ENCODE measurements around the gene STARD10.

DNA sequence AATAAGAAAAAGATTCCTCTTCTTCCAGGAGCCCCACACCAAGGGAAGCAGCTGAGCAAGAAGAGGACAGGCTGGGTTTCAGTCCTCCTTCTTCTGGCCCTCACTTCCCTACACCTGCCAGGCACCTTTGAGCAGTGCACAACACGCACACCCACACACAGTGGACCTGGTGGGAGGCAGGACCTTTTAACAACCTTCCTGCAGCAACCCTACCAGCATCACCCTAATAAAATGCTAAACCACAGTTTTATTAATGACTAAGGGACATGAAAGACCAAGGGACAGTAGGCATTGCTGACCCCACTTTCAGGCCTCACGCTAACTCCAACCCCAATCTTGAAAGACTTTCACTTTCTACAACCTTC, 53.8 kb downstream of the STARD10 start:
- TF ChIP-seq, protein P1, sequence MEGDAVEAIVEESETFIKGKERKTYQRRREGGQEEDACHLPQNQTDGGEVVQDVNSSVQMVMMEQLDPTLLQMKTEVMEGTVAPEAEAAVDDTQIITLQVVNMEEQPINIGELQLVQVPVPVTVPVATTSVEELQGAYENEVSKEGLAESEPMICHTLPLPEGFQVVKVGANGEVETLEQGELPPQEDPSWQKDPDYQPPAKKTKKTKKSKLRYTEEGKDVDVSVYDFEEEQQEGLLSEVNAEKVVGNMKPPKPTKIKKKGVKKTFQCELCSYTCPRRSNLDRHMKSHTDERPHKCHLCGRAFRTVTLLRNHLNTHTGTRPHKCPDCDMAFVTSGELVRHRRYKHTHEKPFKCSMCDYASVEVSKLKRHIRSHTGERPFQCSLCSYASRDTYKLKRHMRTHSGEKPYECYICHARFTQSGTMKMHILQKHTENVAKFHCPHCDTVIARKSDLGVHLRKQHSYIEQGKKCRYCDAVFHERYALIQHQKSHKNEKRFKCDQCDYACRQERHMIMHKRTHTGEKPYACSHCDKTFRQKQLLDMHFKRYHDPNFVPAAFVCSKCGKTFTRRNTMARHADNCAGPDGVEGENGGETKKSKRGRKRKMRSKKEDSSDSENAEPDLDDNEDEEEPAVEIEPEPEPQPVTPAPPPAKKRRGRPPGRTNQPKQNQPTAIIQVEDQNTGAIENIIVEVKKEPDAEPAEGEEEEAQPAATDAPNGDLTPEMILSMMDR (IDR thresholded peaks at IDR 0.05), result no peak
- TF ChIP-seq POLR2A (IDR thresholded peaks at IDR 0.05), result no peak
- no peak for TF ChIP-seq EP300 (IDR thresholded peaks at IDR 0.05)
- no peak for TF ChIP-seq POLR2AphosphoS5 (IDR thresholded peaks at IDR 0.05)
